GM21447 (cell line): ENCODE results near the gene CCDC134.

ENCODE experiments used
- ATAC-seq: cut with Tn5 transposase; IDR thresholded peaks from one replicate; pipeline ENCODE4 v1.9.1; 2021; ENCODE audit not compliant: unreplicated experiment

Gene CCDC134

DNA sequence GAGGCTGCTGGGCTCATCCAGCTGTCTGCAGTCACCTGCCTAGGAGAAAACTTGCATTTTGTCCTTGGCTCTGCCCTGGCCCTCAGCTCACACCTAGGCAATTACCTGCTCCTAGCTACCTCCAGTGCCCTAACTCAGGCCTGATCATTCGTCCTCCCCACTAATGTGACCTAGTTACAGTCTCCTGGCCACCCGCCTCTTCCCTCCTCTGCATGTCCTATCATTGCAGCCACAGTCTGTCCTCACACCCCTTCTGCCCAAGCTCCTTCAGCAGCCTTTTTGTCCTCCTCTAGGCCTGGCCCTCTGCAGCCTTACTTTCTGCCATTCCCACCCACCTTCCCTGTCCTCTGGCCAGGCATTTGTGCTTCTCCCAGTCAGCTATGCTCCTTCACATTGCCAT lies 17.7 kb upstream of the CCDC134 start:
- ATAC-seq: no peak

DNA sequence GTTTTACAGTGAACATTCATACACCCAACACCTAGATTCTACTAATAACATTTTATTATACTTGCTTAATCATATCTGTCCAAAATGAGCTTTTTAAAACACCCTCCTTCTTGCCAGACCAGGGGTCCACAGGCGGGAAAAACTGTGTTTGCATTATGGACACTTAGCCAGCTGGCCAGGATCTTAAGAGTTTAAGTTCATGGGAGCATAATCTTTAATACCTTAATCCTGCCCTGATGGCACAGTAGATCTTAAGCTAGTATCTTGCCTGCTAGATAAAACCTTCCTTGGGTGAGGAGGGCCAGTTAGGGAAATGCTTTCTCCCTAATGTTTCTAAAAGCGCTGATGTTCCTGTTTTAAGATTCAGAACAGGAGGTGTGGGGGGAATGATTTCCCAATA lies 13.1 kb upstream of the CCDC134 start:
- ATAC-seq: no peak

DNA sequence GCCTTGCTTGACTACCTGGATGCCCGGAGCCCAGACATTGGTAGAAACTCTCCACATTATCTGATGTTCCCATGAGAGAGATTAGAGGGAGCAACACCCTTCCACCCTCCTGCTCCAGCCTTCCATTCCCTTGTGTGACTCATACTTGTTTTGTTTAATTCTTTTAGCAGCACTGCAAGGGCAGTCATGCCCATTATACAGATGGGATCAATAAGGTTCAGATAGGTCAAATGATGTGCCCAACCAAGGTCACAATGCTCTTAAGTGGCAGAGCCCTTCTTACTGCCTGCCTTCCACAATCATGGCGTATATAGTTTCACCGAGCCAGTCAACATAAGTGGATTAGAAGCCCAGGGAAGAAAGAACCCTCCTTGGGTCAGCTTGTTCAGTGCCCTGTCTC lies 6.6 kb upstream of the CCDC134 start:
- no peak for ATAC-seq

DNA sequence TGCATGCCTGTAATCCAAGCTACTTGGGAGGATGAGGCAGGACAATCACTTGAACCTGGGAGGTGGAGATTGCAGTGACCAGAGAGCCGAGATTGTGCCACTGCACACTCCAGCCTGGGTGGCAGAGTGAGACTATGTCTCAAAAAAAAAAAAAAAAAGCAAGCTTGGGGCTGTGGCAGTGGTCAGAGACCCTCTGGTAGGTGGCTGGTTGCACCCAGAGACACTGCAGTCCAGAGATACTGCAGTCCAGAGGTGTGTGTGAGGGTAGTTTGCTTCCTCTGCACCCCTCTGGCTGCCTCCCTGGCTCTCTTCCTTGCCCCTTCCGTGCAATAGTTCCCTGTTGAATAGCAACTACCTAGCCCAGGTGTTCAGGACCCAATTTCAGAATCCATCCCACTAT lies 1.7 kb upstream of the CCDC134 start:
- no peak for ATAC-seq

DNA sequence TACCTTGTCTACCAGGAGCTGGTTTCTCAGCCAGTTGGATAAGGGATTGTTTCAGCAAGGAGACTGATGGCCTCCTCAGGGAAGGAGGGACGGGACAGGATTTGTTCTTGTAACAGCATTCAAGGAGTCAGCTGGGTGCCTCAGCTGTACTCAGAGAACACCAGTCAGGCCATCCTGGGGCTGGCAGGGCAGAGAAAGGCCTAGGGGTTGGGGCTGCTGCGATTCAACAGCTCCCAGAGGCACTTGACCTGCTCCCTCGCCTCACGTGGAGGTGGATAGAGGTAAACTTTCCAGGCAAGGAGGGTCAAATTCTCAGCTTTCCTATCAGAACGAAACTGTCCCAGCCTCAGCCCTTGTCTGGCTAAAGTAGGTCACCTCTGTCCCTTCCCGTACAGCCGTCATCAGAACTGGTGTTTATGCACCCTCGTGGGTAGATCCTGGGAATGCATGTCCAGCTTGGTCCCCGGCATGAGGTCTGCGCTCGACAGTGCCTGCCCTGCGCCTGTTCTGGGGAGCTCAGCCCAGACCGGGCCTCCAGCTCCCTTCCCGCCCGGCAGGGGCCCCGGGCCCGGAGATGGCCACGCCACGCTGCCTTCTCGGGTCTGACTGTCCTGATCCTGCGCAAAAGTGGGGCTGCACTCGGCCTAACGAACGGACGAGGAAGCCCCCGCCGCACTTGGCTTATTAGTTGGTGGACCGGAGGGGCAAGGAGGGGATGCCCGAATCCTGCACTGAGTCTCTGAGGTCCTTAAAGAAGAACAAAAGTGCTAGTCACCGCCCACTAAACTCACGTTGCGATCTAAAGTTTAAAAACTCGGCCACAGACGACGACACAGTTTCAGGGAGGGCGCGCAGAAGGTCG lies 762 bp upstream of the CCDC134 start:
- ATAC-seq: no peak

DNA sequence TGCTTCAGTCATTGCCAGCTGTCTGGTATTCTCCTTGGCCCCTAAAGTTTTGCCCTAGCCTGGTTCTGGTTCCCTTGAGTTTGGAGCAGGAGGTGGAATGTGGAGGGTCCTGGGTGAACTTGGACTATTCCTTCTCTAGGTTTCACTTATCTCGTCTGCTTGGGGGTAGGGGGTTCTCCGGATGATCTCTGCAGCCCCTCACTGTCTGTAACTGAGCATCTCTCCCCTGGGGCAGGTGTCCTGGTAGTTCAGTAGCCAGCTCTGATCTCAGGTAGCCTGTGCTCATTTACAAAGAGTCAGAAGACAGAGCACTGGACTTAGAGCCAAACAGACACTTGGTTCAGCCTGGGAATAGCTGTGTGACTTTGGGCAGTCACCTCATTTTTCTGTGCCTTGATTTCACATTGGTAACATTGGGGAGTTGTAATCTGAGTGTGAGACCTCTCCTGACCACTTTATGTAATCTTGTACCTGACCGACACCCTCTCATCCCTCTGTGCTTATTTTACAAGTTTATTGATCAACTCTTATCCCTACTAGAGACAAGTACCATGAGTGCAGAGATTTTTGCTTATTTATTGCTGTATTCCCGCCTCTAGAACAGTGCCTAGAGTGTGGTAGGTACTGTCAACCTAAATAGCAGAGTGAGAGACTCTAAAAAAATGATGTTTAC lies 804 bp downstream of the CCDC134 start:
- ATAC-seq: no peak

DNA sequence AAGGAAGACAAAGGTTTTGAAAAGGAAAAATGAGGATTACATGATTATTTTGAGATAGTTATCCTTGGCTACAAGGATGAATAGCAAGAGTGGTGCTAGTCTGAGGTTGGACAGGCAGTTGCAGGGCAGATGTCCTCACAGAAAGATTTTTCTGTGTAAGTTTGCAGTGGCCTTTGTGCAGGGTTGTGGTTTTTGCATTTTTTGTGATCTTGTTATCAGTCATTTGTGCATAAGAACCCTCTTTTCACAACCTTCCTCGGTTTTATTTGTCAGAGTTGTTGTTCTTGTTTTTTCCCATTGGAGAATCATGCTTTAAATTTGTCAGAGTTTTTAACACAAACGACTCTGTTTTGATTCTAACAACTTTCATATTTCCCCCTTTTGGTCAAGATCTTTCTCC lies 1.4 kb downstream of the CCDC134 start:
- no peak for ATAC-seq

DNA sequence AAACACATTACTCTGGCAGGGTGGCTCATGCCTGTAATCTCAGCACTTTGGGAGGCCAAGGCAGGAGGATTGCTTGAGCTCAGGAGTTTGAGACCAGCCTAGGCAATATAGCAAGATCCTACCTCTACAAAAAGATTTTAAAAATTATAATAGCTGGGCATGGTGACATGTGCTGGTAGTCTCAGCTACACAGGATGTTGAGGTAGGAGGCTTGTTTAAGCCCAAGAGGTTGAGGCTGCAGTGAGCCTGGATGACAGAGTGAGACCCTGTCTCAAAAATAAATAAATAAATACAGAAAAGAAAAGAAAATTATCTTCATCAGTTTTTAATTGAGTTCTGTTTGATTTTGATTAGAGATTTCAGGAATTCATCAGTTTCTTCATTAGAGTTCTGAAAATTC lies 5.2 kb downstream of the CCDC134 start:
- ATAC-seq: no peak

DNA sequence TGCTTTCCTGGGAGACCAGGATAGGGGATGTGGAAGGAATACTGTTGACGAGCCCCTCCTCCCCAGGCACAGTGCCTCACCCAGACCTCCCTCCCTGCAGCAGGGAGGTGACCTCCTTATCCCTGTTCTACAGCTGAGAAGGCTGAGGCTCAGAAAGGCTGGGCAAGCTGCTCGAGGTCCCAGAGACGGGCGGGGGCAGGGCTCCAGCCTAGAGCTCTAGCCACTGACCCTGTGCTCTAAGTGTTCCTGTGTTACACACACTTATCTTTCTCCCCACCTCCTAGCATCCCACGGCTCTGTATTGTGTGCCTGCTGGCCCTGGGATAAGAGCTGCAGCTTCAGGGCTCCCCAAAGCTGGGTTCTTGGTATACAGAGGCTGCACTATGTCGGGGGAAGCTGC lies 7.9 kb downstream of the CCDC134 start:
- no peak for ATAC-seq

DNA sequence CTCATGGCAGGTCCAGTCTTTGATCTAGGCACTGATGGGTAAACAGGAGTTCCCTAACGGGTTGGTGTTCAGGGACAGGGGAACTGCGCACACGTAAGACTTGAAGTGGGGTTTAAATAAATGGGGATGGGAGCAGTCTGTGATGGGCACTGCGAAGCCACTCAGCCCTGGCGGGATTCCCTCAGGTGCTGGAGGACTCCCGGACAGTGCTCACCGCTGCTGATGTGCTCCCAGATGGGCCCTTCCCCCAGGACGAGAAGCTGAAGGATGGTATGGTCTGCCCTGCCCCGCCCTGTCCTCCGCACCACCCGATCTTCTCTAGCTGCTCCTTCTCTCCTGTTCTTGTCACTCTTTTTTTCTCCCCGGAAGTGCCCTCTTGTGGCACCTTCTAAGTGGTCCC lies 9.5 kb downstream of the CCDC134 start:
- no peak for ATAC-seq

DNA sequence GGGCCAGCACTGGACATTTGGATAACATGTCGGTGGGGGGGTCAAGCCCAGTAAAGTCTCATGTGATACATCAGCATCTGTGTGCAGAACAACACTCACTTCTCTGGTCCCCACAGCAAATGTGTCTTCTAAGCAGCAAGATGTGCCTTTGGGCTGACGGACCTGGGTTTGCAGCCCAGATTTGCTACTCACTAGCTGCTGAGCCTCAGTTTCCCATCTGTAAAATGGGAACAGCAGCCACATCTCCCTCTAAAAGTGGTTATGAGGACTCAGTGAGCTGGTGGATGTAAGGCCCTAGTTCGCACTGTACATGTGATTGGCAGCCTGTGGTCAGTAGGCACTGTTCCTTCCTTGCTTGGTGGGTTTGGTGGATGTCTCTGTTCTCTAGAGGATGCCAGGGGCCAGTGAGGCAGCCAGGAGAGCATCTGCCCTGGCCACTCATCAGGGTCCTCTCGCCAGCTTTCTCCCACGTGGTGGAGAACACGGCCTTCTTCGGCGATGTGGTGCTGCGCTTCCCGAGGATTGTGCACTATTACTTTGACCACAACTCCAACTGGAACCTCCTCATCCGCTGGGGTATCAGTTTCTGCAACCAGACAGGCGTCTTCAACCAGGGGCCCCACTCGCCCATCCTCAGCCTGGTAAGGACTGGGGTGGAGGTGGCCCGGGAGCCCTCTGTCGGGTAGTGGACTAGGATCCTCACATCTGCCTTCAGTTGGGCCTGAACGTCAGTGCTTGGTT lies 12.5 kb downstream of the CCDC134 start:
- ATAC-seq: no peak

DNA sequence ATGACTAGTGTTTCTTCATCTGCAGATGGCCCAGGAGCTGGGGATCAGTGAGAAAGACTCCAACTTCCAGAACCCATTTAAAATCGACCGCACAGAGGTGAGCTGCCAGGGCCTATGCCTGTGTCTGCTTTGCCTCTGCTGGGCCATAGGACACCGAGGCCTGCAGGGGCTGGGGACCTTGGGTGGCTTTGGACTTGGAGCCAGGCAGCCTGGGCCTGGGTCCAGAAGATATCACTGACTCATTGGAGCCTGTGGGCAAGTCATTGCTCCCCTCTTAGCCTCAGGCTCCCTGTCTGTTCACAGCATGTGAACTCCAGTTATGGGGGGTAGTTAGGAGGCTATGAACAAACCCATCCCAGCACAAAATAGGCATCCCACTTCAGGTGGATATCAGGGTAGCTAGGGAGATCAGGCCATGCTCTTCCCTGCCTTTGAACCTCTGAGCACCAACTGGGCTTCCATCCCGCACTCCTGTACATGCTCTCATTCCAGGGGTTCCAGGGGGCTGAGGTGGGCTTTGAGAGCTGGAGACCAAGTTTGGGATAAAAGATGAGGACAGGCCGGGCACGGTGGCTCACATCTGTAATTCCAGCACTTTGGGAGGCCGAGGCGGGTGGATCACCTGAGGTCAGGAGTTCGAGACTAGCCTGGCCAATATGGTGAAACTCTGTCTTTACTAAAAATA lies 13.4 kb downstream of the CCDC134 start:
- ATAC-seq: no peak

DNA sequence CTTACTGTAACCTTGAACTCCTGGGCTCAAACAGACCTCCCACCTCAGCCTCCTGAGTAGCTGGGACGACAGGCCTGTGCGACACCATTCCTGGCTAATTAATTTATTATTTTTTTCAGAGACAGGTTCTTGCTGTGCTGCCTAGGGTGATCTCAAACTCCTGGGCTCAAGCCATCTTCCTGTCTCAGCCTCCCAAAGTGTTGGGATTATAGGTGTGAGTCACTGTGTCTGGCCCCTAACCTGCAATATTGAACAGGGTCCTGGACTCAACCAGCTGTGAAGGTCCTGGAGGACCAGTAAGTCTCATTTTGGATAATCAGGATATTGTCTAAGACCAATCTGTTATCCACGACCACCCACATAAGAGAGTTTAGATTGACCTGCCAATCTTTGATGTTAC lies 15.2 kb downstream of the CCDC134 start:
- ATAC-seq: no peak

DNA sequence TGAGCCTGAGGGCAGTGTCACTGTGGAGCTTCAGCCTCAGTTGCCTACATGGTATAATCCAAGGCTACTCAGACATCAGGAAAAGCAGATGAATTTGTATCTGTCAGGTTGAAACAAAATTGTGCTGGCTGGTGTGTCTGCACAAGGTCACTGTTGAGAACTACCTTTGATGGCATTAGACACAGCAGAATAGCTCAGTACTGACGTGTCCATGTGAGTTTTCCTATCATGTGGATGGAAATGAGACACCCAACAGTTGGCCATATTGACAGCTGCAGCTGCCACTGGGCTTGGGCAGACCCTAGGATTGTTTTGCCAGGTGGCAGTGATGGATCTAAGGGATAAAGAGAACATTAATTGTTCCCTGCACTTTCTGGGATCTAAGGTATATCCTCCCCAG lies 15.8 kb downstream of the CCDC134 start:
- ATAC-seq: no peak

DNA sequence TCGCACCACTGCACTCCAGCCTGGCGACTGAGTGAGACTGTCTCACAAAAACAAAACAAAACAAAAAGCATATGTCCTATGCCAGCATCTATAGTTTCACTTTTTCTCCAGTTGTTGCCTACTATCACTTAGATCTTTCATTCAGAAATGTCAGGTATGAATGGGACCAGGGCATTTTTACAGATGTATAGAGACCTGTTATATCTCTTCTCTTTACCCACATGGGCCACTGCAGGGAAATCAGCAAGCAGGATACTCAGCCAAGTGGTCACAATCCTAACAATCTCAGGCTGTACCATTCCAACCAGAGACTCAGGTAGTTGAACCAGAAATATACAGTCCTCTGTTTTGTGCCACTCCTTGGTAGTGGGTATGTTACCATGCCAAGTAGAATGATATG lies 16.4 kb downstream of the CCDC134 start:
- ATAC-seq: no peak

DNA sequence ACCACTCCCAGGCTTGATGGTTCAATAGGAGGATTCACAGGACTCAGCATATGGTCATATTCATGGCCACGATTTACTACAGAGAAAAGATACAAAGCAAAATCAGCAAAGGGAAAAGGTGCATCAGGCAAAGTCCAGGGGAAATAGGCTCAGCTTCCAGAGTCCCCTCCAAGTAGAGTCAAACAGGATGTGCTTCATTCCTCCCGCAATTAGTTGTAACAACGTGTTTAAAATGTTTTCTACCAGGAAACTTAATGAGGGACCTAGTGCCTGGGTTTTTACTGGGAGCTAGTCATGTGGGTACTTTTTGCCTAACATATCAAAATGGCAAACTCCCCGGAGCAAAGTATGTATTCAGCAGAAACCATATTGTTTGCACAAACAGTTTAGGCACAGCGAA lies 17.5 kb downstream of the CCDC134 start:
- no peak for ATAC-seq

DNA sequence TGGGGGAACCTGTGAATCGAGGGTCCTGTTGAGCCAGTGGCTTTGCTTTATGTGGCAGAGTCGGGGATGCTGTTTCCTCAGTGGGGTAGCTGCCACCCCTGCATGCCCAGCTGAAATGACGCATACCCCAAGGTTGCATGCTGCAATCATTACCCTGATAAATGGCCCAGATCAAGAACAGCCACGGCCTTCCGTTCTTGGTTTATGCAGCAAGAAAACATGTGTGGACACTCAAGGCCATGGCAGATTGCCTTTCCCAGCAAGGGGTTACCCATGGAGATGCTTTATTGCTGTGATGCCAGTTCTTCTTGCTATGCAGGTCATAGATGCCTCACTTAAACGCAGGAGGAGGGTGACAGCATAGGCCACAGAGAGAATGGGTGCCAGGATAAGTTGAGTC lies 18.1 kb downstream of the CCDC134 start:
- ATAC-seq: no peak

DNA sequence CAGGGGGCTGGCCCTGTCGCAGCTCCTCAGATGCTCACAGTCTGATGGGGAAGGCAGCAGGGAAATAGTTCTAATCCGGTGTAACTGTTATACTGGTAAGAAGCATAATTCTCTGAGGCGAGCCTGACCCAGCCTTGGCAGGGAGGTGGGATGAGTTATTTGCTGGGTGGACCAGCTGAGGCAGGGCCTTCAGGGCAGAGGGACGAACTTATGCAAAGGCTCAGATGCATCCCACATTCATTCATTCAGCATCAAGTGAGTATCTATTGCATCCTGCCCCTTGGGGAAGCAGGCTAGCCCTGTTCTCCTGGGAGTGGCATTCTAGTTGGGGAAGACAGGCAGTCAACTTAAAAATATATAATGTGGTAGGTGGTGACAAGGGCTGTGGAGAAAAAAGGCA lies 18.8 kb downstream of the CCDC134 start:
- no peak for ATAC-seq

DNA sequence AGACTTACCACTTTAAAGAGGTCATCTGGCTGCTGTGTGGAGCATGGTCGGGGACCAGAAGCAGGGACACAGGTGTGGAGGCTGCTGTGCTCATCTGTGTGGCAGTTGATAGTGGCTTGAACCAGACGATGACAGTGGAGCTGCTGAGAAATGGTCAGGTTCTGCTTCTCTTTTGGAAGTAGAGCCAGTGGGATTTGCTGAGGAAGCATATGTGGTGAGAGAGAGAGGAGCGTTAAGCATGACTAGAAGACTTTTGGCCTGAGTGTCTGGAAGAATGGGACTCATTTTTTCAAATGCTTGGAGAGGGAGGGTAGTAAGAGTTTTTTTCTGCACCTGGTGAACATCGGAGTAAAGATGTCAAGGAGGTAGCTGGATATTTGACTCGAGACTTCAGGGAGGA lies 20.0 kb downstream of the CCDC134 start:
- ATAC-seq: no peak

DNA sequence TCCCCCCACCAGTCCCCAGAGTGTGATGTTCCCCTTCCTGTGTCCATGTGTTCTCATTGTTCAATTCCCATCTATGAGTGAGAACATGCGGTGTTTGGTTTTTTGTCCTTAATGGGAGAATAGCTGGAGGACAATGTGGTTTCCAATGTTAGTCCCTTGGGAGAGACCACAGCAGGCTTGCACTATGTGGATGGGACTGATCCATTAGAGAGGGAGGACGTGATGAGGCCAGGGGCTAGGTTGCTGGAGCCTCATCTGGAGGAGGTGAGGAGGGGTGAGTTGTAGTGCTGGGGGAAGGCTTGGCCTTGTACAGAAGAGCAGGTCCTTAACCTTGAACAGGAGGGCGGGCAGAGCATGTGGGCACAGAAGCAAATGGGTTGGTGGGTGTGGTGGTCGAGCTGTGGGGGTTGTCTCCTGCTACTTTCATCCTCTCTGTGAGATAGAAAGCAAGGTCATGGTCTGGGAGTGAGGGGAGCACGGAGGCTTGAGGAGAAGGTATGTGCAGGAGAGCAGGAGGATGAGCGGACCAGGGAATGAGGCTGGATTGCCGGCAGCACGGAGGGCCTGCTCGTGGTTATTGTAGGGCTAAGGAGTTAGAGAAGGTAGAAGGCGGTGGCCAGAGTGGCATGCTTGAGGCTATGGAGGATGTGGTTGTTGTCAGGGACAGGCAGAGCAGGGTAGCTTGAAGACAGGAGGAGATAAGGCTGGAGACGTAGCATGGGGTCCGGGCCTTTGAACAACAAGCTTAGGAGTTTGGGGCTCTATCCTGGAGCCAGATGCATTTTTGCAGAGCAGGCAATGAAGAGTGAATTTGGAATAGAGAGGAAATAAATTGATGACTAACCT lies 21.2 kb downstream of the CCDC134 start:
- ATAC-seq: no peak
